Ovary (tissue), 3 donors: Measurements from ENCODE around the gene SCN5A.

Source experiments
- CTCF ChIP-seq, 3 donors: fragments of 450-650 bp in 2 of 3; fragments of 200-600 bp in 1 of 3; IDR thresholded peaks; one replicate each; pipeline versions ENCODE4 v1.5.1 to v1.8.0; 2016 to 2022; ENCODE audit warnings: antibody characterized with exemption in 3 of 3, mild to moderate bottlenecking in 1 of 3
- EP300 ChIP-seq: sonication (generic); formaldehyde crosslinking; IDR thresholded peaks from one replicate; pipeline ENCODE4 v1.6.1; 2017; ENCODE audit warnings: antibody characterized with exemption
- POLR2A ChIP-seq: fragments of 450-650 bp; IDR thresholded peaks from one replicate; pipeline ENCODE4 v1.6.1; 2017; ENCODE audit warnings: antibody characterized with exemption, mild to moderate bottlenecking, moderate library complexity
- donor health status: DM: no; HTN: no; CAD: no.

- TF ChIP-seq CTCF (IDR thresholded peaks at IDR 0.05) = no peak
- TF ChIP-seq POLR2A = no peak
- no peak for TF ChIP-seq EP300
Measured at GRCh38 chr3:38519651-38520050, 129.8 kb downstream of the SCN5A start.
